HG02943 (cell line): Measurements from ENCODE around the gene USP9Y.

Experiments
- ATAC-seq: cut with Tn5 transposase; IDR thresholded peaks from one replicate; pipeline ENCODE4 v1.9.1; 2021; ENCODE audit warnings: mild to moderate bottlenecking, low read depth, moderate library complexity; ENCODE audit not compliant: unreplicated experiment

The USP9Y gene

DNA sequence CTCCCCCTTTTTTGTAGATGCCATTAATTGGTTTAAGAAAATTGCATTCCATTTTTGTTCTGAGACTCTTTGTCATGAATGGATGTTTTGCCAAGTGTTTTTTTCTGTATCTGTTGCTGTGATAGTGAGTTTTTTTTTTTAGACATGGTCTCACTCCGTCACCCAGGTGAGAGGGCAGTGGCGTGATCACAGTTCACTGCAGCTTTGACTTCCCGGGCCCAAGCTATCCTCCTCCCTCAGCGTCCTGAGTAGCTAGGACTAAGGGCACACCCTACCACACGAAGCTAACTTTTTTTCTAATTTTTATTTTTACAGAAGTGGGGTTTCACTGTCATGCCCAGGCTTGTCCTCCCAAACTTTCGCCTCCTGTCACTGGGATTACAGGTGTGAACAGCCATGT lies 51.8 kb downstream of the USP9Y start:
- ATAC-seq, result no peak

- no peak for ATAC-seq
Observed at GRCh38 chrY:12756021-12756420, 55.0 kb downstream of the USP9Y start.

DNA sequence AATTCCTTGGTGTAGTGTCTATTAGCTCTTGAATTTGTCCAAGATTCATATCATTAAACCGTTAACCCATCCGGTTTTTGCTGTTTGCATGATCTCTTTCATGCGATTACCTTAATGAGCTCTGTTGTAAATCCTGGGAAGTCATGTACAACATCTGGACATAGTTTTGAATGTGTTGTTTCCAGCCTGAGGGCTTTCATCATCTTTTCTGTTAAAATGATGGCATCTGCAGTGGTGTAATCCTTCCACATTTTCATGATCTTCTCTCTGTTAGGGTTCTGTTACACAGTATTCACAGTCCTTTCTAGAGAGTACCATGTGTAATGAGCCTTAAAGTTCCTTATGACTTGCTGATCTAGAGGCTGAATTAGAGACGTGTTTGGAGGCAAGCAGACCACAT lies 64.9 kb downstream of the USP9Y start:
- ATAC-seq, result no peak

GRCh38 chrY:12784521-12784920 lies 83.5 kb downstream of the USP9Y start:
- ATAC-seq, result no peak

GRCh38 chrY:12793999-12794398 lies 93.0 kb downstream of the USP9Y start:
- no peak for ATAC-seq

DNA sequence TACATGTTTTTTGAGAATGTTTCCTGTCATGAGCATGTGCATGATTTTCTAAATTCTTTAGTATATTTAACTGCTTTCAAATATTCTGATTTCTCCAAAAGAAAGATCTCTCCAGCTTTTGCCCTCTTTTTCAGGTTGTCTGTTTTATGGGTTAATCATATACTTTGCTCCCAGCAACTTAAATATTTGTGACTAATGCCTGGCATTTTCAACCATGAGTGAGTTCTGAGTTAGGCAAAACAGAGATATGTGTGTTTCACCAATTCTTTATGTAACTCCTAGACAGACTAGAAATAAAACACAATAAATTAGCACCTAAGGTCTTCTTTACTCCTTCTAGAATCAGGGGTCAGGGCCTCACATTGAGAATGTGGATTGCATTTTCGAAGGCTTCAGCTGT lies 107.0 kb downstream of the USP9Y start:
- no peak for ATAC-seq

GRCh38 chrY:12809034-12809433 lies 108.0 kb downstream of the USP9Y start:
- no peak for ATAC-seq

GRCh38 chrY:12823408-12823807 lies 122.4 kb downstream of the USP9Y start:
- ATAC-seq, result no peak

DNA sequence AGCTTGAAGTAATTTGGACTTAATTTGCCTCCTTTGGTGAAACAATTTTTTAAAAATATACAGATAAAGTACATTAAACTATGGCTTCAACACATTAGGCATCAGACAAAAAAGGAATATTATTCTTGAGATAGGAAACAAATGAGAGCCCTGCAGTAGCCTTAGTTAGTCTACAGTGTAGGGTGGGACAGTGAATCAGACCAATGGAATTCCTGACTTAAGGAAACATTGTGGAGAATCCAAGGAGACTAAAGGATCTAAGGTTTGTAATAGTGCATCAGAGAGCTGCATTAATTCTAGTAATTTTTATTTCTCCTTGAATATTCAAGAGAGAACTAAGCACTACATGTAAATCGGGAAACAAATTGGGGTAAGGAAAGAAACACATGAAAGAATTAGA lies 125.8 kb downstream of the USP9Y start:
- no peak for ATAC-seq

GRCh38 chrY:12833284-12833683 lies 132.3 kb downstream of the USP9Y start:
- no peak for ATAC-seq

- no peak for ATAC-seq
Observed at GRCh38 chrY:12837550-12837949, 136.5 kb downstream of the USP9Y start.

- ATAC-seq, result no peak
Observed at GRCh38 chrY:12841368-12841767, 140.3 kb downstream of the USP9Y start.

DNA sequence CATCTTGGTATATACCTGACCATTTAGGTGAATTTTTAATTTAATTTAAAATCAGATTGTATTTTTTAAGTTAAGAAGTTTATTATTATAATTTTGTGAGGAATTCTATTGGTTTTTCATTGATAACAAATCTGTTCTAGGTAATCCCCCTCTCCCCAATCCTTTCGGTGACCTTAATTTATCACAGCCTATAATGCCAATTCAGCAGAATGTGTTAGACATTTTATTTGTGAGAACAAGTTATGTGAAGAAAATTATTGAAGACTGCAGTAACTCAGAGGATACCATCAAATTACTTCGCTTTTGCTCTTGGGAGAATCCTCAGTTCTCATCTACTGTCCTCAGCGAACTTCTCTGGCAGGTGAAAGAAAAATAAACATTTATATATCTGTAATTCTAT lies 145.8 kb downstream of the USP9Y start:
- ATAC-seq, result no peak

GRCh38 chrY:12855791-12856275 lies 154.8 kb downstream of the USP9Y start:
- no peak for ATAC-seq

DNA sequence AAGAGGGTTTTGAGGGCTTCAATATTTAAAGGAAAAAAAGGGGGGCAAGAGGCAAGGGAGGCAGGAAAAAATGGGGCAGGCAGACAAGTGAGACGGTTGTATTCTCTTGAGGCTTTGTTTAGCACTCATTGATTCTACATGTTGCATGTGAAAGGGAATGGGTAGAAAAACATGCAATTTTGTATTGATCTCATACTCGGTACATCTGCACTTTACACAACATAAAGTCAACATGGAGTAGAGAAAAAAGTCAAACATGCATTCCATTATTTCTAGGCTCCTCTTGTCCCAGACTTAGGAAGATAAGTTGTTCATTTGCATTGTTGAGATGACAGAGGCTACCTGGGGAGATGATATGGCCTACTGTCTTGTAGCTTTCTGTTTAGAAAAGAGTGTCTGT lies 166.9 kb downstream of the USP9Y start:
- no peak for ATAC-seq

DNA sequence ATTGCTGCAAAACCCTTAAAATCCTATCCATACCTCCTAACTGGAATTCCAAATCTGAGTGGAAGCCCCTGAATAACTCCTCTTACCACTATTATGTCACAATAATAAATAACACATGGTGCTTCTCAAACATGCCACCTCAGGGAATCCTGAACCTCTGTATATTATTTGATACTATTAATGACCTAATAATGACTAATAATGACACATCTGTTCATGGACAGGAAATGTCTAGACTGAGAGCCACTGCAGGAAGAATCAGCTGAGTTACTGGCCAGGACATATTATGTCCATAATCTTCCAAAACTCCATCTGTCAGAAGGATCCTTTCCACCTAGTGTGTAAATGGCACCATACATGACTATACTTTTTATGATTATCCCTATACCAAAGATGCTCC lies 195.9 kb downstream of the USP9Y start:
- ATAC-seq, result no peak

DNA sequence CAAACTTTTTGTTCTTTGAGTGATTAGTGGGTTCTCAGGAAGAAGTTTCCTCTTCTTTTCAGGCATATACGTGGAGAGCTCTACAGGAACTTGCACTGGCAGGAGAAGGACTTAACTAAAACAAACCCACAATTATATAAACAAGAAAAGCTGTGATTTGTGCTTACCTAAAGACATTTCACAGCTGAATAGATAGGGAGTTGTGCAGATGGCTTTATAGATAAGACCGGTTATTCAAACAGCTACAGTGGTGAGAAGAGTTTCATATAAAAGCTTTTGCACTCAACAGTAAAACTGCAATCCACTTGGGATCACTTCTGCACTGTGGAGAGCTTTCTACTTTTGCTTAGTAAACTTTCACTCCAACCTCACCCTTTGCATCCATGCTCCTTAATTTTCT lies 197.6 kb downstream of the USP9Y start:
- ATAC-seq, result no peak

GRCh38 chrY:12904618-12905516 lies 203.8 kb downstream of the USP9Y start, which contains the start of gene DDX3Y:
Gene DDX3Y, plus strand, starts transcription at chrY:12904868. Its CDS starts 69 bp downstream, at chrY:12904937.
- no peak for ATAC-seq

GRCh38 chrY:12905517-12905872 lies 204.5 kb downstream of the USP9Y start:
- no peak for ATAC-seq

DNA sequence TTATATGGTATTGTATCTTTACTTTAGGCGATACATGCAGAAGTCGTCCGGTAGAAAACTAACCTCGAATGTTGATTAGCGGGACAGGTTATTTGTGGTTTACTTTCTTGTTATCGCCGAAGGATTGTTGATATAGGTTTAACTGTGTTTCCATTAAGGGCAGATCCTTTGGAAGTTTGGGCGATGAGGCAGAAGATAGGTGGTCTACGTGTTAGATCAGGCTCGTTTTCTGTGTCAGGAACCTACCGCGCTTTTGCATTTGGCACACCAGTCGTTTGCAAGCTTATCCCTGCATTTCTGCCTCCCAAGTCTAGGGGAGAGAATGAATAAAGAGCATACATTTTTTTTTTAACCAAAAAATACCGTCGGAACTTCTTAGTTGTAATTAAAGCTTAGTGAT lies 204.9 kb downstream of the USP9Y start:
- ATAC-seq, result no peak
